ENCODE results near the gene ROCK2. TPM values are rescaled to one million over a fixed set of nuclear protein-coding genes. Genes with fewer than 3 reads are reported as not detected.

Gene ROCK2
- total RNA-seq, 2 donors from 2014 or later: 29.6 to 32.2 TPM

- WGBS: 95% methylated on average over 4 of the region's 4 CpGs
- Histone ChIP-seq H3K27me3 (replicated peaks; ENCODE audit: insufficient read depth) (no peaks in the 10 kb centered on the region), H3K27ac (no peak overlapping the region), H3K9me3 (no peaks in the 10 kb centered on the region), H3K36me3 (no peaks in the 10 kb centered on the region), H3K4me1 (replicated peaks) (no peaks in the 10 kb centered on the region), H3K4me3 (no peak overlapping the region)
- DNase-seq (ENCODE audit: low spot score): no peak
- TF ChIP-seq POLR2A (IDR thresholded peaks at IDR 0.05) (no peak), CTCF (IDR thresholded peaks at IDR 0.05) (no peak), POLR2AphosphoS5 (IDR thresholded peaks at IDR 0.05) (no peak)
- intact Hi-C loops (cut with DNase I): no loop called here
Measured at GRCh38 chr2:11161747-11162146, 182.7 kb downstream of the ROCK2 start.

GRCh38 chr2:11160731-11161455 is 183.5 kb downstream of the ROCK2 start:
- TF ChIP-seq POLR2AphosphoS5 (IDR thresholded peaks at IDR 0.05) (no peak), POLR2A (IDR thresholded peaks at IDR 0.05) (no peak), CTCF (IDR thresholded peaks at IDR 0.05) (no peak)
- DNase-seq (ENCODE audit: low spot score): no peak
- intact Hi-C loops (cut with DNase I): no loop called here
- no peaks in the 10 kb centered on the region for H3K36me3 ChIP-seq
- H3K9me3 ChIP-seq: no peaks in the 10 kb centered on the region
- no peaks in the 10 kb centered on the region for H3K27me3 ChIP-seq (replicated peaks; ENCODE audit: insufficient read depth)
- H3K27ac ChIP-seq: no peak overlapping the region
- H3K4me3 ChIP-seq: no peak overlapping the region
- no peaks in the 10 kb centered on the region for H3K4me1 ChIP-seq (replicated peaks)
- WGBS: 89% methylated on average over 15 of the region's 15 CpGs

GRCh38 chr2:11160256-11160655 is 184.2 kb downstream of the ROCK2 start:
- no peaks in the 10 kb centered on the region for H3K4me1 ChIP-seq (replicated peaks)
- WGBS: 85% methylated on average over 13 of the region's 13 CpGs
- TF ChIP-seq POLR2A (IDR thresholded peaks at IDR 0.05) (no peak), CTCF (IDR thresholded peaks at IDR 0.05) (no peak), POLR2AphosphoS5 (IDR thresholded peaks at IDR 0.05) (no peak)
- intact Hi-C loops (cut with DNase I): no loop called here
- DNase-seq (ENCODE audit: low spot score): no peak
- no peaks in the 10 kb centered on the region for H3K27me3 ChIP-seq (replicated peaks; ENCODE audit: insufficient read depth)
- no peak overlapping the region for H3K4me3 ChIP-seq
- H3K9me3 ChIP-seq: no peaks in the 10 kb centered on the region
- H3K27ac ChIP-seq: no peak overlapping the region
- no peaks in the 10 kb centered on the region for H3K36me3 ChIP-seq

- TF ChIP-seq POLR2AphosphoS5 (IDR thresholded peaks at IDR 0.05): no peak
- no peak for TF ChIP-seq CTCF (IDR thresholded peaks at IDR 0.05)
- no peak for TF ChIP-seq POLR2A (IDR thresholded peaks at IDR 0.05)
- intact Hi-C loops (cut with DNase I): loop anchor here (5.0 kb wide), 1 partner anchor 253 kb away; no protein-coding TSS in a partner anchor
- H3K9me3 ChIP-seq: no peaks in the 10 kb centered on the region
- H3K4me3 ChIP-seq: no peak overlapping the region
- DNase-seq (ENCODE audit: low spot score): no peak
- no peaks in the 10 kb centered on the region for H3K4me1 ChIP-seq (replicated peaks)
- H3K27ac ChIP-seq: no peak overlapping the region
- WGBS: 98% methylated on average over 14 of the region's 14 CpGs
- H3K36me3 ChIP-seq: no peaks in the 10 kb centered on the region
- H3K27me3 ChIP-seq (replicated peaks; ENCODE audit: insufficient read depth): no peaks in the 10 kb centered on the region
Measured at GRCh38 chr2:11159574-11160170, 184.8 kb downstream of the ROCK2 start.
